K562 (cell line): ENCODE data around the gene PLD3. TPM values are rescaled to one million over a fixed set of nuclear protein-coding genes. Genes with fewer than 3 reads are reported as not detected.

ENCODE experiments used
- HDAC1 ChIP-seq, 2 experiments: fragments of 450-650 bp; IDR thresholded peaks; 2 replicates each; pipeline ENCODE4 v1.6.1; 2016 to 2017; ENCODE audit warnings: inconsistent platforms in 1 of 2, mild to moderate bottlenecking in 1 of 2, moderate library complexity in 1 of 2
- MBD2 ChIP-seq: sonication (generic); IDR thresholded peaks from 2 replicates; pipeline ENCODE4 v1.6.1; 2016; ENCODE audit warnings: low read depth, borderline replicate concordance
- SMARCA4 ChIP-seq: fragments of 450-650 bp; IDR thresholded peaks from 2 replicates; pipeline ENCODE4 v1.6.1; 2016
- SPI1 ChIP-seq: IDR thresholded peaks from 2 replicates; pipeline ENCODE4 v1.6.1; 2011; ENCODE audit warnings: low read depth, low read length, control low read depth, borderline replicate concordance
- polyA plus RNA-seq, 8 experiments: library from polyadenylated mRNA; depleted of rRNA in 4 of 8; stranded (reverse) in 5 of 8; unstranded in 3 of 8; fragments of >200 nt; fragmentation: Nextera tagmentation in 2 of 8; fragmentation: Illumina TruSeq in 1 of 8; extraction: Ambion mirVana in 2 of 8; extraction: Trizol in 1 of 8; gene quantifications; 2 replicates each; pipeline versions ENCODE4 v1.2.1 to v1.2.3, GENCODE V29; 2011 to 2014; ENCODE audit warnings: inconsistent platforms in 1 of 8, missing spikeins in 1 of 8
- total RNA-seq, 7 experiments: library from RNA; depleted of rRNA in 6 of 7; stranded (reverse); fragments of >200 nt in 6 of 7; fragmentation: Illumina TruSeq in 2 of 7; extraction: Trizol in 2 of 7; gene quantifications; 2 replicates each; pipeline versions ENCODE4 v1.2.1 to v1.2.3, GENCODE V29; 2011 to 2021; ENCODE audit warnings: low replicate concordance in 1 of 7
- TF ChIP-seq, protein P1 (sequence below), 2 experiments: fragments of 450-650 bp; formaldehyde crosslinking in 1 of 2; IDR thresholded peaks; 2 replicates each; pipeline versions ENCODE4 v1.4.0 to v1.6.1; 2014 to 2020; ENCODE audit warnings: mild to moderate bottlenecking in 2 of 2, borderline replicate concordance in 1 of 2, low read depth in 1 of 2
- TF ChIP-seq, protein P2 (sequence below): sonication (generic); formaldehyde crosslinking; IDR thresholded peaks from 2 replicates; pipeline ENCODE4 v1.8.0; 2023; ENCODE audit warnings: mild to moderate bottlenecking, missing genetic modification reagents
- TF ChIP-seq, protein P3 (sequence below): conservative IDR thresholded peaks from 2 replicates; pipeline ENCODE4 v1.6.1; 2011; ENCODE audit warnings: low read depth, mild to moderate bottlenecking, low read length; ENCODE audit not compliant: control insufficient read depth
- TF ChIP-seq, protein P4 (sequence below), 2 experiments: IDR thresholded peaks; 2 replicates each; pipeline ENCODE4 v1.6.1; 2012; ENCODE audit warnings: improper control_type of control experiment in 2 of 2, low read depth in 2 of 2, low read length in 2 of 2, borderline replicate concordance in 1 of 2

Gene PLD3
- total and polyA plus RNA-seq, 9 of the 15 experiments (the other 6 are each of a cell fraction or from before 2014, with no cell fraction given), result 2.3 to 128 (median 72.7) TPM

DNA sequence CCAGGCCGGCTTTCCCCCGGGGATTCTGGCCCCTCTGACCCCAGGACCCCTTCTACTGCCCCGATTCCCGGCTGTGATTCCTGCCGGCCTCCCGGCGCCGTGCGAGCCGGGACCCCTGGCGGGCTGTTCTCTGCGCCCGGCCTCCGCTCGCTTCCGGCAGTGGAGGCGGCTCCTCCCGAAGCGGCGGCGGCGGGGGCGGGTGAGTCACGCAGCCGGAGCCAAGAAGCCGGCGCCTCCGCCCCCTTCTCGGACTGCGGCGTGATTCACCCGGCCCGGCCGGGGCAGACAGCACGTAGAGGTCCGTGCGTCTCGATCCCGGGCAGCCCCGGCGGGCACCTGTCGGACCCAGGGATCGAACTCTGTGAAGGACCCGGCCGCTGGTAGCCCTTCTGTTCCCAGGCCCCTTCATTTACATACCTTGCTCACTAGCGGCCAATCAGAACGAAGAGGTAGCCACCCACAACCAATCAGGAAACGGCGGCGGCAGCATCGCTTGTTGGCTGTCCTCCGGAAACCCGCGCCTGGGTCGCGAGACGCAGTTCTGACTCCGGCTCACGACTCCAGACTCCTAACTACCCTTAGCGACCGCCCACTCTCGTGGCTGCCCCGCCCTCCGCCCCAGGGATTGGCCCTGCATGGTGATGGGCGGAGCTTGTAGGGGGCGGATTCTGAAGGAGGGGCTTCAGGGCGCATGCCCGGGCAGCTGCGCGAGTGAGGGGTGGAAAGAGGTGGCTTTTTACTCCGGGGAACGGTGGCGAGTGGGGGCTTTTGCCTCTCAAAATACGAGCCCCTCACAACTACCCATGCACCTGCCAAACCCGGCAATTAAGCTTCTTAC is 77.2 kb downstream of the PLD3 start, which contains the start of gene SERTAD1 (continued):
- TF ChIP-seq, protein P1, sequence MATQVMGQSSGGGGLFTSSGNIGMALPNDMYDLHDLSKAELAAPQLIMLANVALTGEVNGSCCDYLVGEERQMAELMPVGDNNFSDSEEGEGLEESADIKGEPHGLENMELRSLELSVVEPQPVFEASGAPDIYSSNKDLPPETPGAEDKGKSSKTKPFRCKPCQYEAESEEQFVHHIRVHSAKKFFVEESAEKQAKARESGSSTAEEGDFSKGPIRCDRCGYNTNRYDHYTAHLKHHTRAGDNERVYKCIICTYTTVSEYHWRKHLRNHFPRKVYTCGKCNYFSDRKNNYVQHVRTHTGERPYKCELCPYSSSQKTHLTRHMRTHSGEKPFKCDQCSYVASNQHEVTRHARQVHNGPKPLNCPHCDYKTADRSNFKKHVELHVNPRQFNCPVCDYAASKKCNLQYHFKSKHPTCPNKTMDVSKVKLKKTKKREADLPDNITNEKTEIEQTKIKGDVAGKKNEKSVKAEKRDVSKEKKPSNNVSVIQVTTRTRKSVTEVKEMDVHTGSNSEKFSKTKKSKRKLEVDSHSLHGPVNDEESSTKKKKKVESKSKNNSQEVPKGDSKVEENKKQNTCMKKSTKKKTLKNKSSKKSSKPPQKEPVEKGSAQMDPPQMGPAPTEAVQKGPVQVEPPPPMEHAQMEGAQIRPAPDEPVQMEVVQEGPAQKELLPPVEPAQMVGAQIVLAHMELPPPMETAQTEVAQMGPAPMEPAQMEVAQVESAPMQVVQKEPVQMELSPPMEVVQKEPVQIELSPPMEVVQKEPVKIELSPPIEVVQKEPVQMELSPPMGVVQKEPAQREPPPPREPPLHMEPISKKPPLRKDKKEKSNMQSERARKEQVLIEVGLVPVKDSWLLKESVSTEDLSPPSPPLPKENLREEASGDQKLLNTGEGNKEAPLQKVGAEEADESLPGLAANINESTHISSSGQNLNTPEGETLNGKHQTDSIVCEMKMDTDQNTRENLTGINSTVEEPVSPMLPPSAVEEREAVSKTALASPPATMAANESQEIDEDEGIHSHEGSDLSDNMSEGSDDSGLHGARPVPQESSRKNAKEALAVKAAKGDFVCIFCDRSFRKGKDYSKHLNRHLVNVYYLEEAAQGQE (IDR thresholded peaks at IDR 0.05; ENCODE audit: borderline replicate concordance), result peak; percentile 30; the same call in 1 of the 2 replicates
- TF ChIP-seq, protein P1 (CRISPR knock-in tag; IDR thresholded peaks at IDR 0.05; ENCODE audit: low read depth), result 0 out of 2 replicates have a peak, but pooled peaks have one; percentile 41
- TF ChIP-seq SMARCA4, result peak; percentile 42; the same call in 1 of the 2 replicates
- TF ChIP-seq, protein P2, sequence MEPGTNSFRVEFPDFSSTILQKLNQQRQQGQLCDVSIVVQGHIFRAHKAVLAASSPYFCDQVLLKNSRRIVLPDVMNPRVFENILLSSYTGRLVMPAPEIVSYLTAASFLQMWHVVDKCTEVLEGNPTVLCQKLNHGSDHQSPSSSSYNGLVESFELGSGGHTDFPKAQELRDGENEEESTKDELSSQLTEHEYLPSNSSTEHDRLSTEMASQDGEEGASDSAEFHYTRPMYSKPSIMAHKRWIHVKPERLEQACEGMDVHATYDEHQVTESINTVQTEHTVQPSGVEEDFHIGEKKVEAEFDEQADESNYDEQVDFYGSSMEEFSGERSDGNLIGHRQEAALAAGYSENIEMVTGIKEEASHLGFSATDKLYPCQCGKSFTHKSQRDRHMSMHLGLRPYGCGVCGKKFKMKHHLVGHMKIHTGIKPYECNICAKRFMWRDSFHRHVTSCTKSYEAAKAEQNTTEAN (CRISPR knock-in tag), result peak; percentile 41; the same call in 1 of the 2 replicates
- TF ChIP-seq MBD2, result peak; percentile 91
- TF ChIP-seq HDAC1 (IDR thresholded peaks at IDR 0.05), result peak in 1 of 2 experiments; percentile 85; a peak in 2 of 4 replicates
- TF ChIP-seq, protein P3, sequence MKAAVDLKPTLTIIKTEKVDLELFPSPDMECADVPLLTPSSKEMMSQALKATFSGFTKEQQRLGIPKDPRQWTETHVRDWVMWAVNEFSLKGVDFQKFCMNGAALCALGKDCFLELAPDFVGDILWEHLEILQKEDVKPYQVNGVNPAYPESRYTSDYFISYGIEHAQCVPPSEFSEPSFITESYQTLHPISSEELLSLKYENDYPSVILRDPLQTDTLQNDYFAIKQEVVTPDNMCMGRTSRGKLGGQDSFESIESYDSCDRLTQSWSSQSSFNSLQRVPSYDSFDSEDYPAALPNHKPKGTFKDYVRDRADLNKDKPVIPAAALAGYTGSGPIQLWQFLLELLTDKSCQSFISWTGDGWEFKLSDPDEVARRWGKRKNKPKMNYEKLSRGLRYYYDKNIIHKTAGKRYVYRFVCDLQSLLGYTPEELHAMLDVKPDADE, result peak; percentile 61
- TF ChIP-seq SPI1, result no peak
- TF ChIP-seq, protein P4, sequence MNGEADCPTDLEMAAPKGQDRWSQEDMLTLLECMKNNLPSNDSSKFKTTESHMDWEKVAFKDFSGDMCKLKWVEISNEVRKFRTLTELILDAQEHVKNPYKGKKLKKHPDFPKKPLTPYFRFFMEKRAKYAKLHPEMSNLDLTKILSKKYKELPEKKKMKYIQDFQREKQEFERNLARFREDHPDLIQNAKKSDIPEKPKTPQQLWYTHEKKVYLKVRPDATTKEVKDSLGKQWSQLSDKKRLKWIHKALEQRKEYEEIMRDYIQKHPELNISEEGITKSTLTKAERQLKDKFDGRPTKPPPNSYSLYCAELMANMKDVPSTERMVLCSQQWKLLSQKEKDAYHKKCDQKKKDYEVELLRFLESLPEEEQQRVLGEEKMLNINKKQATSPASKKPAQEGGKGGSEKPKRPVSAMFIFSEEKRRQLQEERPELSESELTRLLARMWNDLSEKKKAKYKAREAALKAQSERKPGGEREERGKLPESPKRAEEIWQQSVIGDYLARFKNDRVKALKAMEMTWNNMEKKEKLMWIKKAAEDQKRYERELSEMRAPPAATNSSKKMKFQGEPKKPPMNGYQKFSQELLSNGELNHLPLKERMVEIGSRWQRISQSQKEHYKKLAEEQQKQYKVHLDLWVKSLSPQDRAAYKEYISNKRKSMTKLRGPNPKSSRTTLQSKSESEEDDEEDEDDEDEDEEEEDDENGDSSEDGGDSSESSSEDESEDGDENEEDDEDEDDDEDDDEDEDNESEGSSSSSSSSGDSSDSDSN (IDR thresholded peaks at IDR 0.05; ENCODE audit: borderline replicate concordance in 1 of 2, low read depth in 2 of 2, low read length in 2 of 2), result peak in 1 of 2 experiments; percentile 80; a peak in 2 of 4 replicates
